Measurements from ENCODE around the gene CRACDL. TPM values are rescaled to one million over a fixed set of nuclear protein-coding genes. Genes with fewer than 3 reads are reported as not detected.

The CRACDL gene
- total RNA-seq, 1 donor = not detected

DNA sequence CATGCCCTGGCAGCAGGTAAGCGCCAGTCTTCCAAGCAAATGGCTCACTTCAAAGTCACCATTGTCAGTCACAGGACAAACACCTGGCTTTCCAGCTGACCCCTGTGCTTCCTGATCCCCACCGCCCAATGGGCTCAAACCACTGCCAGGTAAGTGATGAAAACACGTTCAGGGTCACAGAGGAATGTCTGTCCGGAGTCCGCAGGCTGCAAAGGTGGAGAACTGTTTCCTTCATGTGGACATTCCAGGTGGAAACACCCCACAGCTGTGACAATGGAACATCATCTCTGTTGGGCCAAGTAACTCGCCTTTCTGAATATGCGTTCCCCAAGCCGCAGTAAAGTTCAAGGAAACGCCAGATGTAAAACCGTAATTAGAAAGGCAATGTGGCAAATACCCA is 86.0 kb downstream of the CRACDL start:
- no peak overlapping the region for H2AFZ ChIP-seq (ENCODE audit: low read length)
- H3K27ac ChIP-seq (ENCODE audit: low read depth, low read length) = no peak overlapping the region
- no peaks in the 10 kb centered on the region for H3K79me2 ChIP-seq (ENCODE audit: insufficient read depth, low read length)
- no peak overlapping the region for H3K4me2 ChIP-seq (ENCODE audit: insufficient read depth, low read length)
- no peaks in the 10 kb centered on the region for H3K36me3 ChIP-seq (ENCODE audit: insufficient read depth, low read length)
- no peaks in the 10 kb centered on the region for H3K9me3 ChIP-seq (ENCODE audit: low read depth, low read length)
- peaks cover 2% of the 10 kb centered on the region for H3K27me3 ChIP-seq (ENCODE audit: insufficient read depth, low read length)
- H3K4me1 ChIP-seq (ENCODE audit: insufficient read depth, low read length) = no peaks in the 10 kb centered on the region
- no peak for DNase-seq (ENCODE audit: insufficient read length, low spot score, missing footprints)
- TF ChIP-seq, protein P1, sequence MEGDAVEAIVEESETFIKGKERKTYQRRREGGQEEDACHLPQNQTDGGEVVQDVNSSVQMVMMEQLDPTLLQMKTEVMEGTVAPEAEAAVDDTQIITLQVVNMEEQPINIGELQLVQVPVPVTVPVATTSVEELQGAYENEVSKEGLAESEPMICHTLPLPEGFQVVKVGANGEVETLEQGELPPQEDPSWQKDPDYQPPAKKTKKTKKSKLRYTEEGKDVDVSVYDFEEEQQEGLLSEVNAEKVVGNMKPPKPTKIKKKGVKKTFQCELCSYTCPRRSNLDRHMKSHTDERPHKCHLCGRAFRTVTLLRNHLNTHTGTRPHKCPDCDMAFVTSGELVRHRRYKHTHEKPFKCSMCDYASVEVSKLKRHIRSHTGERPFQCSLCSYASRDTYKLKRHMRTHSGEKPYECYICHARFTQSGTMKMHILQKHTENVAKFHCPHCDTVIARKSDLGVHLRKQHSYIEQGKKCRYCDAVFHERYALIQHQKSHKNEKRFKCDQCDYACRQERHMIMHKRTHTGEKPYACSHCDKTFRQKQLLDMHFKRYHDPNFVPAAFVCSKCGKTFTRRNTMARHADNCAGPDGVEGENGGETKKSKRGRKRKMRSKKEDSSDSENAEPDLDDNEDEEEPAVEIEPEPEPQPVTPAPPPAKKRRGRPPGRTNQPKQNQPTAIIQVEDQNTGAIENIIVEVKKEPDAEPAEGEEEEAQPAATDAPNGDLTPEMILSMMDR (IDR thresholded peaks at IDR 0.05; ENCODE audit: extremely low read depth, low read depth, low read length) = no peak
- no peaks in the 10 kb centered on the region for H4K20me1 ChIP-seq (ENCODE audit: insufficient read depth, low read length)
- no peak overlapping the region for H3K4me3 ChIP-seq (ENCODE audit: insufficient read depth, low read length)

DNA sequence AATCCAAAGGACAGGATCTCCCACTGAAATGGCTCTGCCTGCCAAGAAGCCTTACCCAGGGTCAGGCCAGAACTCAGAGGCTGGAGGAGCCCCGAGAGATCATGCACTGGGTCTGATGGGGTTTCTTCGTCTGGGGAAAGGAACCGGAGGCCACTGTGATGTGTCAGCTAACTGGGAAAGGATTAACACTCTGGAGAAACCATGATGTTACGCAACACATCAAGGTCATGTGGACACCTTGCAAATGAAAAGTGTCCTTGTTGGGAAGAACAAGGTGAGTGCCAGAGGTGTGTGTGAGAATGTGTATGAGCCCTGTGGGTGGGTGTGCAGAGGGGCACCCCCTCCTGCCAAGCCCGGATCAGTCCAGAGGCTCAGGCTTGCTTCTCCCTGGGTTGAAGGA is 86.9 kb downstream of the CRACDL start:
- TF ChIP-seq, protein P1 (IDR thresholded peaks at IDR 0.05; ENCODE audit: extremely low read depth, low read depth, low read length) = no peak
- no peak for DNase-seq (ENCODE audit: insufficient read length, low spot score, missing footprints)

GRCh38 chr2:98847853-98848252 is 88.2 kb downstream of the CRACDL start:
- TF ChIP-seq, protein P1 (IDR thresholded peaks at IDR 0.05; ENCODE audit: extremely low read depth, low read depth, low read length) = no peak
- H3K36me3 ChIP-seq (ENCODE audit: insufficient read depth, low read length) = no peaks in the 10 kb centered on the region
- no peaks in the 10 kb centered on the region for H3K4me1 ChIP-seq (ENCODE audit: insufficient read depth, low read length)
- H3K9me3 ChIP-seq (ENCODE audit: low read depth, low read length) = no peaks in the 10 kb centered on the region
- H3K4me3 ChIP-seq (ENCODE audit: insufficient read depth, low read length) = no peak overlapping the region
- DNase-seq (ENCODE audit: insufficient read length, low spot score, missing footprints) = no peak
- H3K79me2 ChIP-seq (ENCODE audit: insufficient read depth, low read length) = no peaks in the 10 kb centered on the region
- no peak overlapping the region for H2AFZ ChIP-seq (ENCODE audit: low read length)
- no peak overlapping the region for H3K4me2 ChIP-seq (ENCODE audit: insufficient read depth, low read length)
- H3K27ac ChIP-seq (ENCODE audit: low read depth, low read length) = no peak overlapping the region
- no peaks in the 10 kb centered on the region for H4K20me1 ChIP-seq (ENCODE audit: insufficient read depth, low read length)
- H3K27me3 ChIP-seq (ENCODE audit: insufficient read depth, low read length) = peaks cover 2% of the 10 kb centered on the region

More for the DNA sequence above, 86.9 kb downstream of the CRACDL start:
- Histone ChIP-seq H3K4me1 (ENCODE audit: insufficient read depth, low read length) (no peaks in the 10 kb centered on the region), H3K4me2 (ENCODE audit: insufficient read depth, low read length) (no peak overlapping the region), H4K20me1 (ENCODE audit: insufficient read depth, low read length) (no peaks in the 10 kb centered on the region), H3K27me3 (ENCODE audit: insufficient read depth, low read length) (peaks cover 2% of the 10 kb centered on the region), H3K4me3 (ENCODE audit: insufficient read depth, low read length) (no peak overlapping the region), H3K27ac (ENCODE audit: low read depth, low read length) (no peak overlapping the region), H3K79me2 (ENCODE audit: insufficient read depth, low read length) (no peaks in the 10 kb centered on the region), H3K36me3 (ENCODE audit: insufficient read depth, low read length) (no peaks in the 10 kb centered on the region), H2AFZ (ENCODE audit: low read length) (no peak overlapping the region), H3K9me3 (ENCODE audit: low read depth, low read length) (no peaks in the 10 kb centered on the region)

GRCh38 chr2:98846041-98846440 is 90.0 kb downstream of the CRACDL start:
- Histone ChIP-seq H2AFZ (ENCODE audit: low read length) (peak overlapping the region; percentile 2), H3K4me1 (ENCODE audit: insufficient read depth, low read length) (no peaks in the 10 kb centered on the region), H3K4me3 (ENCODE audit: insufficient read depth, low read length) (no peak overlapping the region), H3K27ac (ENCODE audit: low read depth, low read length) (no peak overlapping the region), H3K27me3 (ENCODE audit: insufficient read depth, low read length) (peaks cover 7% of the 10 kb centered on the region), H3K9me3 (ENCODE audit: low read depth, low read length) (no peaks in the 10 kb centered on the region), H3K4me2 (ENCODE audit: insufficient read depth, low read length) (no peak overlapping the region), H4K20me1 (ENCODE audit: insufficient read depth, low read length) (no peaks in the 10 kb centered on the region), H3K36me3 (ENCODE audit: insufficient read depth, low read length) (no peaks in the 10 kb centered on the region), H3K79me2 (ENCODE audit: insufficient read depth, low read length) (no peaks in the 10 kb centered on the region)
- DNase-seq (ENCODE audit: insufficient read length, low spot score, missing footprints) = no peak
- TF ChIP-seq, protein P1 (IDR thresholded peaks at IDR 0.05; ENCODE audit: extremely low read depth, low read depth, low read length) = no peak

All from osteoblast (primary cell).